Heart left ventricle (tissue), 13 donors: ENCODE results near the gene CCR6.
"Not testable (repeated sequence)": the region's sequence is repeated elsewhere in the genome, so short reads cannot be mapped to it uniquely, and the experiment has no call there.

Experiments
- POLR2A ChIP-seq, 2 donors: fragments of 450-650 bp; IDR thresholded peaks; one replicate each; pipeline ENCODE4 v1.6.1; 2017; ENCODE audit warnings: antibody characterized with exemption in 2 of 2, mild to moderate bottlenecking in 2 of 2, moderate library complexity in 2 of 2
- TF ChIP-seq, protein P1 (sequence below), 12 donors: fragments of 200-600 bp; sonication (generic) in 4 of 12; IDR thresholded peaks; one replicate each; pipeline versions ENCODE4 v1.5.0 to v1.8.0; 2018 to 2022; ENCODE audit warnings: antibody characterized with exemption in 12 of 12, mild to moderate bottlenecking in 5 of 12
- donor health status: ischemic (EF 13 %, LVEDD 7.1; RV severe dilation, severe dysfunction).
- donor health status: DM: no; HTN: yes; CAD: no.
- donor health status: DM: no; HTN: no; CAD: no.
- donor health status: ischemic (EF 25% LVEDD 6.9; RV normal size, moderate dysfunction).
- donor health status: ischemic (EF 25% LVEDD 5.7; RV mildly dilated, moderate dysfunction).
- donor health status: ischemic (EF 35%, LVEDD 5.7; RV mildly dilated, moderate dysfunction).
- donor health status: nonischemic (EF 11% LVEDD 7.7; RV severe dilation, severe dysfunction).
- donor health status: DM: yes; HTN: yes; CAD: no.
- donor health status: PGD.
- donor health status: ischemic (EF 29% LVEDD 5.4; RV normal size, mild dysfunction).
- donor health status: nonischemic (EF 23%, LVEDD 6.1; RV moderate dilation, normal function).

DNA sequence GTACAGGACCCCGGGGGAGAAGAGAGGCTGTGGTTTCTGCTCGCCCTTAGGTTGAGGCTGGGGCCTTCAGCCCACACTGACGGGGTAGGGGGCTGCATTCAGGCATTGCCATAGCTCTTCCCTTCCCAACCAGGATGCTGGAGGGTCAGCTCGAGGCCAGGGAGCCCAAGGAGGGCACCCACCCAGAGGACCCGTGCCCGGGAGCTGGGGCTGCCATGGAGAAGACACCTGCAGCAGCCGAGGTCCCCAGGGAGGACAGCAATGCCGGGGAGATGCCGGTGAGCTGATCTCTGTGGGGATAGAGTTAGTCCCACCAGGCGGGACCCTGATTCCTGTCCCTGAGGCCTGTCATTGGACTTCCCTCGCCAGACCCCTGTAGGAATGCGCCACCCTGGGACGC is 49.1 kb downstream of the CCR6 start:
- TF ChIP-seq, protein P1, sequence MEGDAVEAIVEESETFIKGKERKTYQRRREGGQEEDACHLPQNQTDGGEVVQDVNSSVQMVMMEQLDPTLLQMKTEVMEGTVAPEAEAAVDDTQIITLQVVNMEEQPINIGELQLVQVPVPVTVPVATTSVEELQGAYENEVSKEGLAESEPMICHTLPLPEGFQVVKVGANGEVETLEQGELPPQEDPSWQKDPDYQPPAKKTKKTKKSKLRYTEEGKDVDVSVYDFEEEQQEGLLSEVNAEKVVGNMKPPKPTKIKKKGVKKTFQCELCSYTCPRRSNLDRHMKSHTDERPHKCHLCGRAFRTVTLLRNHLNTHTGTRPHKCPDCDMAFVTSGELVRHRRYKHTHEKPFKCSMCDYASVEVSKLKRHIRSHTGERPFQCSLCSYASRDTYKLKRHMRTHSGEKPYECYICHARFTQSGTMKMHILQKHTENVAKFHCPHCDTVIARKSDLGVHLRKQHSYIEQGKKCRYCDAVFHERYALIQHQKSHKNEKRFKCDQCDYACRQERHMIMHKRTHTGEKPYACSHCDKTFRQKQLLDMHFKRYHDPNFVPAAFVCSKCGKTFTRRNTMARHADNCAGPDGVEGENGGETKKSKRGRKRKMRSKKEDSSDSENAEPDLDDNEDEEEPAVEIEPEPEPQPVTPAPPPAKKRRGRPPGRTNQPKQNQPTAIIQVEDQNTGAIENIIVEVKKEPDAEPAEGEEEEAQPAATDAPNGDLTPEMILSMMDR (IDR thresholded peaks at IDR 0.05), result not testable (repeated sequence)
- TF ChIP-seq POLR2A (IDR thresholded peaks at IDR 0.05), result not testable (repeated sequence)
